CD14-positive monocyte (primary cell): ENCODE results near the gene DUS1L. TPM values are rescaled to one million over a fixed set of nuclear protein-coding genes. Genes with fewer than 3 reads are reported as not detected.

Experiments
- DNase-seq, 3 donors: peaks; one replicate each; pipeline ENCODE4 v3.0.0-alpha.2; 2011 to 2022
- H2AFZ ChIP-seq: 2 replicates; pipeline ENCODE4 v1.6.0; 2012; ENCODE audit warnings: mild to moderate bottlenecking, low read depth, low read length, inconsistent platforms; ENCODE audit not compliant: insufficient read depth, poor library complexity, severe bottlenecking
- H3K27ac ChIP-seq, 2 donors: 1 replicate in 1 of 2; 2 replicates in 1 of 2; pipeline ENCODE4 v1.5.1; 2012 to 2013; ENCODE audit warnings: low read length in 2 of 2, control low read depth in 1 of 2, inconsistent platforms in 1 of 2, low read depth in 1 of 2, mild to moderate bottlenecking in 1 of 2
- H3K27me3 ChIP-seq, 2 donors: one replicate each; pipeline versions ENCODE4 v1.6.0 to v1.6.1; 2011 to 2013; ENCODE audit warnings: low read length in 2 of 2; ENCODE audit not compliant: control insufficient read depth in 2 of 2, insufficient read depth in 2 of 2
- H3K36me3 ChIP-seq, 2 donors: replicated peaks in 1 of 2; 1 replicate in 1 of 2; 2 replicates in 1 of 2; pipeline versions ENCODE4 v1.5.1 to v1.6.1; 2012 to 2013; ENCODE audit warnings: low read length in 2 of 2, control low read depth in 1 of 2, inconsistent platforms in 1 of 2, mild to moderate bottlenecking in 1 of 2; ENCODE audit not compliant: insufficient read depth in 2 of 2, control insufficient read depth in 1 of 2
- H3K4me1 ChIP-seq, 2 donors: 1 replicate in 1 of 2; 2 replicates in 1 of 2; pipeline versions ENCODE4 v1.5.1 to v1.6.1; 2012 to 2013; ENCODE audit warnings: low read length in 2 of 2, control low read depth in 1 of 2, inconsistent platforms in 1 of 2, mild to moderate bottlenecking in 1 of 2, moderate library complexity in 1 of 2; ENCODE audit not compliant: insufficient read depth in 2 of 2, control insufficient read depth in 1 of 2
- H3K4me2 ChIP-seq: replicated peaks from 2 replicates; pipeline ENCODE3; 2012; ENCODE audit warnings: low read length, moderate library complexity, mild to moderate bottlenecking; ENCODE audit not compliant: poor library complexity, severe bottlenecking; ENCODE audit errors: extremely low read depth
- H3K4me3 ChIP-seq, 3 experiments: fragments of 200-600 bp in 1 of 3; sonication (generic) in 1 of 3; replicated peaks in 1 of 3; 1 replicate in 2 of 3; 2 replicates in 1 of 3; pipeline ENCODE4 v1.5.1; 2011 to 2013; ENCODE audit warnings: low read length in 3 of 3, mild to moderate bottlenecking in 3 of 3, control low read depth in 2 of 3, low read depth in 2 of 3, inconsistent platforms in 1 of 3, moderate library complexity in 1 of 3
- H3K79me2 ChIP-seq: 2 replicates; pipeline ENCODE4 v1.6.0; 2012; ENCODE audit warnings: mild to moderate bottlenecking, control low read depth, inconsistent platforms, low read length, moderate library complexity; ENCODE audit not compliant: insufficient read depth
- H3K9ac ChIP-seq: 2 replicates; pipeline ENCODE4 v1.6.0; 2017; ENCODE audit warnings: low read length, mild to moderate bottlenecking; ENCODE audit not compliant: insufficient read depth, poor library complexity, severe bottlenecking
- H3K9me3 ChIP-seq, 2 donors: replicated peaks in 1 of 2; 1 replicate in 1 of 2; 2 replicates in 1 of 2; pipeline versions ENCODE4 v1.5.1 to v1.6.1; 2012 to 2013; ENCODE audit warnings: low read length in 2 of 2, control low read depth in 1 of 2; ENCODE audit not compliant: control insufficient read depth in 1 of 2, insufficient read depth in 1 of 2
- H4K20me1 ChIP-seq: 2 replicates; pipeline ENCODE4 v1.6.0; 2012; ENCODE audit warnings: mild to moderate bottlenecking, low read length, control low read depth, moderate library complexity; ENCODE audit not compliant: insufficient read depth
- H3K27ac Mint-ChIP-seq, 7 donors: one replicate each; pipeline ENCODE4 v1.8.0; 2020; ENCODE audit warnings: mild to moderate bottlenecking in 7 of 7, mixed read lengths in 7 of 7, moderate library complexity in 6 of 7, inconsistent platforms in 2 of 7
- H3K27me3 Mint-ChIP-seq, 3 donors: one replicate each; pipeline ENCODE4 v1.8.0; 2021 to 2022; ENCODE audit warnings: low read depth in 3 of 3, mild to moderate bottlenecking in 3 of 3, mixed read lengths in 3 of 3, moderate library complexity in 3 of 3, inconsistent platforms in 1 of 3
- H3K36me3 Mint-ChIP-seq, 2 donors: one replicate each; pipeline ENCODE4 v1.8.0; 2020; ENCODE audit warnings: mixed read lengths in 2 of 2, inconsistent platforms in 1 of 2, mild to moderate bottlenecking in 1 of 2
- H3K4me1 Mint-ChIP-seq: one replicate; pipeline ENCODE4 v1.8.0; 2020; ENCODE audit warnings: mild to moderate bottlenecking, mixed read lengths
- H3K4me3 Mint-ChIP-seq, 2 donors: one replicate each; pipeline ENCODE4 v1.8.0; 2020; ENCODE audit warnings: mild to moderate bottlenecking in 2 of 2, mixed read lengths in 2 of 2, moderate library complexity in 1 of 2
- H3K9me3 Mint-ChIP-seq, 7 donors: one replicate each; pipeline ENCODE4 v1.8.0; 2020 to 2022; ENCODE audit warnings: mixed read lengths in 7 of 7, mild to moderate bottlenecking in 6 of 7, moderate library complexity in 6 of 7, inconsistent platforms in 2 of 7
- CTCF ChIP-seq: fragments of 200-600 bp; IDR thresholded peaks from one replicate; pipeline ENCODE4 v1.8.0; 2022; ENCODE audit warnings: antibody characterized with exemption, mild to moderate bottlenecking
- WGBS: methylation state at CpG from one replicate; pipeline ENCODE4 v1.1.5; 2013; ENCODE audit warnings: missing lambda C conversion rate; ENCODE audit not compliant: insufficient coverage; 5-methylcytosine and 5-hydroxymethylcytosine counted together
- intact Hi-C, 2 donors: fragments of 100-400 bp; cut with micrococcal nuclease; formaldehyde crosslinking; loops; one replicate each; pipeline versions ENCODE4 v1.15.0 to v1.15.1; 2023
- polyA plus RNA-seq, 3 donors: library from polyadenylated mRNA; depleted of rRNA in 1 of 3; unstranded in 2 of 3; stranded (reverse) in 1 of 3; fragments of 300-500 nt in 2 of 3; fragments of >200 nt in 1 of 3; fragmentation: Illumina TruSeq in 2 of 3; gene quantifications; 1 replicate in 2 of 3; 2 replicates in 1 of 3; pipeline ENCODE4 v1.2.3, GENCODE V29; 2012 to 2021

DUS1L gene
- polyA plus RNA-seq, 3 donors = 23.9 to 175 (median 47.6) TPM

GRCh38 chr17:82079001-82079677 is 13.5 kb upstream of the DUS1L start:
- Histone ChIP-seq H4K20me1 (no peaks in the 10 kb centered on the region), H2AFZ (no peak overlapping the region), H3K4me3 (no peak overlapping the region), H3K4me2 (no peak overlapping the region), H3K9me3 (no peaks in the 10 kb centered on the region), H3K9ac (no peak overlapping the region), H3K79me2 (no peaks in the 10 kb centered on the region), H3K36me3 (peaks cover 38 to 47% of the 10 kb centered on the region in 2 donors), H3K27ac (no peak overlapping the region), H3K27me3 (no peaks in the 10 kb centered on the region), H3K4me1 (no peaks in the 10 kb centered on the region)
- H3K36me3 Mint-ChIP-seq = peaks cover 32 to 51% of the 10 kb centered on the region in 2 donors
- no peaks in the 10 kb centered on the region for H3K4me1 Mint-ChIP-seq
- no peak for DNase-seq
- no peak overlapping the region for H3K27ac Mint-ChIP-seq
- no peak overlapping the region for H3K4me3 Mint-ChIP-seq
- WGBS = 97% methylated on average over 44 of the region's 47 CpGs
- H3K27me3 Mint-ChIP-seq = peaks cover 1 to 8% (median 4%) of the 10 kb centered on the region in 3 donors
- intact Hi-C loops = no loop called here
- H3K9me3 Mint-ChIP-seq = peaks cover 0 to 1% (median 0%) of the 10 kb centered on the region in 7 donors
- TF ChIP-seq CTCF = no peak

GRCh38 chr17:82078433-82078832 is 12.8 kb upstream of the DUS1L start:
- Histone ChIP-seq H3K4me2 (no peak overlapping the region), H3K36me3 (peaks cover 33 to 40% of the 10 kb centered on the region in 2 donors), H3K9ac (no peak overlapping the region), H3K27me3 (no peaks in the 10 kb centered on the region), H2AFZ (no peak overlapping the region), H4K20me1 (no peaks in the 10 kb centered on the region), H3K79me2 (no peaks in the 10 kb centered on the region), H3K27ac (no peak overlapping the region), H3K9me3 (no peaks in the 10 kb centered on the region), H3K4me3 (no peak overlapping the region), H3K4me1 (no peaks in the 10 kb centered on the region)
- Mint-ChIP-seq H3K27ac (peak overlapping the region in 1 of 7 donors; percentile 33), H3K9me3 (peaks cover 0 to 1% (median 0%) of the 10 kb centered on the region in 7 donors), H3K27me3 (peaks cover 1 to 8% (median 4%) of the 10 kb centered on the region in 3 donors), H3K36me3 (peaks cover 30 to 46% of the 10 kb centered on the region in 2 donors), H3K4me3 (no peak overlapping the region), H3K4me1 (no peaks in the 10 kb centered on the region)
- intact Hi-C loops = no loop called here
- 98% methylated on average over 12 of the region's 18 CpGs for WGBS
- DNase-seq = no peak
- TF ChIP-seq CTCF = no peak
